Ovary (tissue), 9 donors: Measurements from ENCODE around the gene APOBEC4. TPM values are rescaled to one million over a fixed set of nuclear protein-coding genes. Genes with fewer than 3 reads are reported as not detected.

Experiments used
- DNase-seq, 5 donors: peaks; one replicate each; pipeline ENCODE4 v3.0.0-alpha.2; 2019 to 2020
- H3K27ac ChIP-seq, 2 donors: fragments of 200-600 bp; one replicate each; pipeline versions ENCODE4 v1.5.1 to v1.8.0; 2019 to 2022
- H3K27me3 ChIP-seq: fragments of 200-600 bp; one replicate; pipeline ENCODE4 v1.8.0; 2022
- H3K36me3 ChIP-seq: fragments of 200-600 bp; sonication (generic); one replicate; pipeline ENCODE4 v1.5.1; 2019
- H3K4me1 ChIP-seq: one replicate; pipeline ENCODE4 v1.8.1; 2013; ENCODE audit warnings: mild to moderate bottlenecking, moderate library complexity; ENCODE audit not compliant: insufficient read depth
- H3K4me3 ChIP-seq: fragments of 200-600 bp; sonication (generic); one replicate; pipeline ENCODE4 v1.5.1; 2017
- H3K9me3 ChIP-seq, 2 donors: fragments of 200-600 bp in 1 of 2; sonication (generic) in 1 of 2; one replicate each; pipeline versions ENCODE4 v1.5.1 to v1.8.1; 2013 to 2019; ENCODE audit warnings: mild to moderate bottlenecking in 1 of 2, moderate library complexity in 1 of 2
- EP300 ChIP-seq: sonication (generic); formaldehyde crosslinking; IDR thresholded peaks from one replicate; pipeline ENCODE4 v1.6.1; 2017; ENCODE audit warnings: antibody characterized with exemption
- POLR2A ChIP-seq: fragments of 450-650 bp; IDR thresholded peaks from one replicate; pipeline ENCODE4 v1.6.1; 2017; ENCODE audit warnings: antibody characterized with exemption, mild to moderate bottlenecking, moderate library complexity
- WGBS, 3 donors: extraction: QIAGEN DNeasy Blood & Tissue Kit in 1 of 3; methylation state at CpG; one replicate each; pipeline versions ENCODE4 v1.1.5 to v1.1.7; 2013 to 2017; 5-methylcytosine and 5-hydroxymethylcytosine counted together
- intact Hi-C, 4 donors: fragments of 100-400 bp; cut with DNase I; formaldehyde crosslinking; loops; one replicate each; pipeline versions ENCODE4 v1.11.0 to v1.15.1; 2022 to 2023
- polyA plus RNA-seq, 2 donors: library from polyadenylated mRNA; stranded (reverse); fragments of 200-250 nt in 1 of 2; fragments of 350-450 nt in 1 of 2; fragmentation: Illumina TruSeq in 1 of 2; extraction: RNeasy Lipid Tissue Mini Kit (QIAGEN cat#74804) in 1 of 2; gene quantifications; one replicate each; pipeline ENCODE4 v1.2.3, GENCODE V29; 2013 to 2014
- total RNA-seq, 7 donors: library from RNA; depleted of rRNA in 2 of 7; stranded (reverse); fragments of >200 nt in 2 of 7; fragmentation: NEBNext Ultra II Directional in 3 of 7; extraction: Animal tissue kit (Norgen Biotek cat#: 25700) in 3 of 7; gene quantifications; one replicate each; pipeline versions ENCODE4 v1.1.0 to v1.2.4, GENCODE V29; 2016 to 2023
- TF ChIP-seq, protein P1 (sequence below), 3 donors: fragments of 450-650 bp in 2 of 3; fragments of 200-600 bp in 1 of 3; IDR thresholded peaks; one replicate each; pipeline versions ENCODE4 v1.5.1 to v1.8.0; 2016 to 2022; ENCODE audit warnings: antibody characterized with exemption in 3 of 3, mild to moderate bottlenecking in 1 of 3
- donor health status: DM: no; HTN: no; CAD: no; lungs with moderate emphysema.
- donor health status: DM: no; HTN: no; CAD: no.
- donor health status: Bipolar disorder and iron deficiency.
- donor health status: DM: yes; HTN: yes; CAD: no.
- donor health status: DM: no; HTN: no; CAD: no.
- donor health status: DM: yes; HTN: yes; CAD: no.

The APOBEC4 gene
- total and polyA plus RNA-seq, 9 donors, result 0.12 to 2.0 (median 0.46) TPM; not detected in 5

DNA sequence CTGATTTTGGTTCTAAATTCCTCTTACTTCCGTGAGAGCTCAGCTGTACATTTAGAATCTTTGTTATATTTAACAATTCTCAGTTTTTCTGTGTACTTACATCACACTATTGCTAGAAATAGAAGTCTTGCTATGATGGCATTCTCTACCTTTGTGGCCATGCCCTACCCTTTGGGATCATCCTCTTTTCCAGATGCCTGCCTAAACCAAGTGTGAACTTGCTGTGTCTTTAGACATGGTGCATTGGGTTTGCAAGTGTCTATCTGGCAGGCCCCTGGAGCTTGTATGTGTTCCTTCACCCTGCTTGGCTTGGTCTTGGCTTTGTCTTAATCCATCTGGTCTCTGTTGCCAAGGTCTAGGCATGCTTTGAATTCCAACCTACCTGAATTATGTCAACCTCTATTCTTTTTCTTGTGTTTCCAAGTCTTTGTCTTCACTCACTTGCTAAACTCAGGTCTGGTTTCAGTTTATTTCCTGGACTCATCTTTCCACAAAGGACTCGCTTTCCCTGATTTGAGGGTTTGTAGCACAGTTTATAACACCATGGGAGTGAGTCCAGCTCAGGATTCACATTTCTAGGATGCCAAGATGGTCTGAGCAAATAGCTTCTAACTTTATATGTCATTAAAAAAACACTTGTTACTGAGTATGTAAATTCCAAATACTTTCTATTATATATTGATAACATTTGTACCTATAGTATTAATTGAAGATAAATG lies 20.6 kb upstream of the APOBEC4 start:
- H3K4me1 ChIP-seq, result peaks cover 5% of the 10 kb centered on the region
- intact Hi-C loops, result no loop called here
- TF ChIP-seq POLR2A (no peak), EP300 (no peak)
- TF ChIP-seq, protein P1, sequence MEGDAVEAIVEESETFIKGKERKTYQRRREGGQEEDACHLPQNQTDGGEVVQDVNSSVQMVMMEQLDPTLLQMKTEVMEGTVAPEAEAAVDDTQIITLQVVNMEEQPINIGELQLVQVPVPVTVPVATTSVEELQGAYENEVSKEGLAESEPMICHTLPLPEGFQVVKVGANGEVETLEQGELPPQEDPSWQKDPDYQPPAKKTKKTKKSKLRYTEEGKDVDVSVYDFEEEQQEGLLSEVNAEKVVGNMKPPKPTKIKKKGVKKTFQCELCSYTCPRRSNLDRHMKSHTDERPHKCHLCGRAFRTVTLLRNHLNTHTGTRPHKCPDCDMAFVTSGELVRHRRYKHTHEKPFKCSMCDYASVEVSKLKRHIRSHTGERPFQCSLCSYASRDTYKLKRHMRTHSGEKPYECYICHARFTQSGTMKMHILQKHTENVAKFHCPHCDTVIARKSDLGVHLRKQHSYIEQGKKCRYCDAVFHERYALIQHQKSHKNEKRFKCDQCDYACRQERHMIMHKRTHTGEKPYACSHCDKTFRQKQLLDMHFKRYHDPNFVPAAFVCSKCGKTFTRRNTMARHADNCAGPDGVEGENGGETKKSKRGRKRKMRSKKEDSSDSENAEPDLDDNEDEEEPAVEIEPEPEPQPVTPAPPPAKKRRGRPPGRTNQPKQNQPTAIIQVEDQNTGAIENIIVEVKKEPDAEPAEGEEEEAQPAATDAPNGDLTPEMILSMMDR (IDR thresholded peaks at IDR 0.05), result no peak
- no peak overlapping the region for H3K4me3 ChIP-seq
- H3K27me3 ChIP-seq, result no peaks in the 10 kb centered on the region
- no peak for DNase-seq
- 94 to 95% (median 95%) methylated on average over 2 of the region's 2 CpGs for WGBS, 3 donors
- H3K27ac ChIP-seq, result peak overlapping the region in 1 of 2 donors; percentile 32
- no peaks in the 10 kb centered on the region for H3K9me3 ChIP-seq
- H3K36me3 ChIP-seq, result no peaks in the 10 kb centered on the region

DNA sequence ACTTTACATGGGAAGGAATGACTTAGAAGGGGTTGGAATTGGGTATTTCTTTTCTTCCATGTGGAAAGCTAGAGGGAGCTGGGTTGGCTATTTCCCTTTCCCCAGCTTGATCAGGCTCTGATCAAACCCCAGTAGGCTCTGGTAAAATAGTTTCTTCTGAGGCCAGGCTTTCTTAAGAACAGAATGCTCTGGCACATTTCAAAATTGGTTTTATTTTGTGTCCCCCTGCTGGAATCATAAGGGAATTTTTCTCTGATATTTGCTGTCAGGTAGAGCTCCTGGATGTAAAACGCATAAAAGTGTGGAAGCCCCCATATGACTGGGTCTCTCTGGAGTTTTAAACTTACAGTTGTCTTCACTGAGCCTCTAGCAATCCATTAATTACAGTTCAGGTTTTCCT lies 17.1 kb upstream of the APOBEC4 start:
- no peaks in the 10 kb centered on the region for H3K36me3 ChIP-seq
- intact Hi-C loops, result no loop called here
- TF ChIP-seq POLR2A (no peak), EP300 (no peak)
- TF ChIP-seq, protein P1 (IDR thresholded peaks at IDR 0.05), result no peak
- no peak overlapping the region for H3K4me3 ChIP-seq
- peaks cover 5% of the 10 kb centered on the region for H3K4me1 ChIP-seq
- WGBS, 3 donors, result 98 to 100% (median 100%) methylated on average over 1 of the region's 1 CpG
- H3K27ac ChIP-seq, result no peak overlapping the region
- H3K9me3 ChIP-seq, result no peaks in the 10 kb centered on the region
- H3K27me3 ChIP-seq, result no peaks in the 10 kb centered on the region
- DNase-seq, result no peak

DNA sequence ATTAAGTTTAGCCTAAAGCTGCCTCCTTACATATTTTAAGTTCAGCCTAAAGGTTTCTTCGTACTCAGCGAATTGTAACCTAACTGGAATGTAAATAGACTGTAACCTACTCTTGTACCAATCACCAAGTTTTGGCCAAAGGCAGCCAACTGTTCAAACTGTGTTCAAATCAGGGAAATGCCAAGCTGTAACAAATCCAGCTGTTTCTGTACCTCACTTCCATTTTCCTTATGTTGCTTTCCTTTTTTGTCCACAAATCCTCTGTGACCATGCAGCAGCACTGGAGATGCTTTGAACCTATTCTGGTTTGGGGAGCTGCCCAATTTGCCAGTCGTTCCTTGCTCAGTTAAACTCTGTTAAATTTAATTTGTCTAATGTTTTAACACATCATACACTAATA lies 3.2 kb upstream of the APOBEC4 start:
- Histone ChIP-seq H3K27me3 (no peaks in the 10 kb centered on the region), H3K4me3 (no peak overlapping the region), H3K36me3 (no peaks in the 10 kb centered on the region), H3K27ac (no peak overlapping the region), H3K4me1 (no peaks in the 10 kb centered on the region), H3K9me3 (no peaks in the 10 kb centered on the region)
- TF ChIP-seq EP300, result no peak
- TF ChIP-seq, protein P1 (IDR thresholded peaks at IDR 0.05), result no peak
- TF ChIP-seq POLR2A, result no peak
- intact Hi-C loops, result loop anchor here in 1 of 4 donors (5.0 kb wide), 1 partner anchor 261 kb away; no protein-coding TSS in a partner anchor
- 76 to 81% (median 81%) methylated on average over 3 of the region's 3 CpGs for WGBS, 3 donors
- no peak for DNase-seq

DNA sequence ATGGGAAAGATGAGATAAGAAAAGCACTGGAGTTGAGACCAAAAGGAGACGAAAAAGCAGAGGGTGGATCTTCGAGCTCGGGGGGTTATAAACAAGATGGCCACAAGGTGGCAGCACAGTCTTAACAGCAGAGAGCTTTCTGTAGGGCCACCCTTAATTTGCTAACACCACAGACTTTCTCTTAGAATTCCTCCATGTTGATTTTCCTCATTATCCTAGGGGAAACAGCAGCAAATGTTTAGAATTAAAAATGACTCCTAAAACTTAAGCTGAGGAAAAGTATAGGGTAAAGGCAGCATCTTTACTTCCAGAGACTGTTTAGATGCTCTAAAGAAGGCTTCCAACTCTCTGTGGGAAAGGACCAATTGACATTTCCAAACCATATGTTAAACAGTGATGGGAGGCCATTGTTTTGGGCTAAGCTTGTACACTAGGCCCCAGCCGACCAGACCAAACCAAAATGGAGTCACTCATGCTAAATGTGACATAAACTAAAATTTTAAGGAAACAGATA lies 2.5 kb upstream of the APOBEC4 start:
- Histone ChIP-seq H3K27ac (no peak overlapping the region), H3K9me3 (no peaks in the 10 kb centered on the region), H3K27me3 (no peaks in the 10 kb centered on the region), H3K36me3 (no peaks in the 10 kb centered on the region), H3K4me3 (no peak overlapping the region), H3K4me1 (no peaks in the 10 kb centered on the region)
- intact Hi-C loops, result loop anchor here in 3 of 4 donors (2.0 to 5.0 kb wide), 3 partner anchors 257 to 262 kb away; no protein-coding TSS in a partner anchor
- DNase-seq, result peak; percentile 72 to 89 (median 86)
- TF ChIP-seq, protein P1 (IDR thresholded peaks at IDR 0.05), result peak; percentile 63 to 90 (median 76)
- TF ChIP-seq POLR2A, result no peak
- no peak for TF ChIP-seq EP300
- 9 to 12% (median 10%) methylated on average over 4 of the region's 4 CpGs for whole genome bisulfite sequencing, 3 donors
